G401.6 (cell line): ENCODE results near the gene SMIM5.

Source experiments
- FAIRE-seq: peaks from 2 replicates; lab custom pipeline; 2012; peaks lifted over from hg19 to GRCh38; lab: Jason Lieb, UNC

SMIM5 gene

GRCh38 chr17:75603123-75603522, 30.1 kb upstream of the SMIM5 start:
- no peak for FAIRE-seq

GRCh38 chr17:75604034-75604695, 29.1 kb upstream of the SMIM5 start:
- FAIRE-seq: no peak

GRCh38 chr17:75605790-75606189, 27.4 kb upstream of the SMIM5 start:
- FAIRE-seq: no peak

- no peak for FAIRE-seq
Measured at GRCh38 chr17:75607086-75607485, 26.1 kb upstream of the SMIM5 start.

GRCh38 chr17:75610103-75610984, 22.9 kb upstream of the SMIM5 start:
- no peak for FAIRE-seq

GRCh38 chr17:75611851-75612429, 21.3 kb upstream of the SMIM5 start:
- no peak for FAIRE-seq

- no peak for FAIRE-seq
Measured at GRCh38 chr17:75612906-75613626, 20.2 kb upstream of the SMIM5 start.

- no peak for FAIRE-seq
Measured at GRCh38 chr17:75614006-75614405, 19.2 kb upstream of the SMIM5 start.

GRCh38 chr17:75614556-75615270, 18.5 kb upstream of the SMIM5 start:
- FAIRE-seq: no peak

GRCh38 chr17:75615301-75615700, 17.9 kb upstream of the SMIM5 start:
- no peak for FAIRE-seq

GRCh38 chr17:75616521-75617122, 16.6 kb upstream of the SMIM5 start:
- no peak for FAIRE-seq

- FAIRE-seq: no peak
Measured at GRCh38 chr17:75617218-75617617, 16.0 kb upstream of the SMIM5 start.

GRCh38 chr17:75617675-75618074, 15.6 kb upstream of the SMIM5 start:
- no peak for FAIRE-seq

- no peak for FAIRE-seq
Measured at GRCh38 chr17:75619506-75620431, 13.5 kb upstream of the SMIM5 start.

- FAIRE-seq: no peak
Measured at GRCh38 chr17:75621489-75621888, 11.7 kb upstream of the SMIM5 start.

- no peak for FAIRE-seq
Measured at GRCh38 chr17:75622076-75622475, 11.2 kb upstream of the SMIM5 start.

GRCh38 chr17:75622771-75623273, 10.4 kb upstream of the SMIM5 start:
- FAIRE-seq: no peak

- no peak for FAIRE-seq
Measured at GRCh38 chr17:75623386-75623785, 9.8 kb upstream of the SMIM5 start.

GRCh38 chr17:75624021-75624420, 9.2 kb upstream of the SMIM5 start:
- no peak for FAIRE-seq

- no peak for FAIRE-seq
Measured at GRCh38 chr17:75624714-75625345, 8.4 kb upstream of the SMIM5 start.
